ENCODE measurements around the gene FST. TPM values are rescaled to one million over a fixed set of nuclear protein-coding genes. Genes with fewer than 3 reads are reported as not detected.

FST gene
- total and polyA plus RNA-seq, 2 of the 13 experiments (the other 11 are each of a cell fraction or from before 2014, with no cell fraction given): 38.6 to 136 TPM

DNA sequence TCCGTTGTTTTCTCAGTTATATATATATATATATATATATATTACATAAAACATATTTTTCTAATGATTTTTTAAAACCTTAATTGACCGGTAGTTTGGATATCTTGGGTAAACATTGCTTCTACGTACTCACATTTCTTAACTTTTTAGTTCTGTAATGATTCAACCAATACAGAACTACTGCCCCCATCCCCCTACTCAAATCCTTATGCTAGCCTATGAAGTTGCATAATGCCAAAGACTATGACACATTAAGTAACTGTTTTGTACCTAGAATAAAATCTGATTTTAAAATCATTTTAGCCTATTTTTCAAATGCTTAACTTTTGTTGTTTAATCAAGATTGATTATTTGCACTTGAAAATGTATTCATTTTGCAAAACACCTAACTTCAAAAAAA is 4.4 kb upstream of the FST start:
- Histone ChIP-seq H3K27ac (ENCODE audit: extremely low read length, insufficient read depth, low read length) (peak overlapping the region; percentile 98), H3K36me3 (replicated peaks in 1 of 2; ENCODE audit: control insufficient read depth in 1 of 2, insufficient read depth in 2 of 2, low read length in 2 of 2) (no peaks in the 10 kb centered on the region), H3K4me1 (ENCODE audit: insufficient read depth, low read length) (peaks cover 57% of the 10 kb centered on the region), H3K9me3 (ENCODE audit: low read length) (no peaks in the 10 kb centered on the region), H4K20me1 (ENCODE audit: insufficient read depth, low read length) (no peaks in the 10 kb centered on the region), H3K9ac (ENCODE audit: insufficient read depth, low read depth, low read length) (0 out of 2 replicates have a peak overlapping the region, but pooled peaks have one; percentile 37), H3K4me2 (ENCODE audit: low read depth, low read length) (0 out of 2 replicates have a peak overlapping the region, but pooled peaks have one; percentile 10), H2AFZ (ENCODE audit: low read length) (no peak overlapping the region), H3K4me3 (replicated peaks in 1 of 3; ENCODE audit: insufficient read depth in 1 of 3, low read depth in 2 of 3, low read length in 3 of 3) (no peak overlapping the region; a peak in 1 of 6 replicates), H3K27me3 (ENCODE audit: control insufficient read depth in 1 of 2, insufficient read depth in 2 of 2, low read length in 2 of 2) (peaks cover 0 to 4% of the 10 kb centered on the region in 2 experiments; a peak in 1 of 5 replicates), H3K79me2 (ENCODE audit: insufficient read depth, low read length) (peaks cover 5% of the 10 kb centered on the region)
- no TSS peak for BruUV-seq (replicated peaks)
- ChIA-PET POLR2A (interaction anchor here (1.1 to 4.4 kb wide), 7 partner anchors 11 to 46 kb away, joined by 3 to 45 read pairs (median 4); no protein-coding TSS in a partner anchor), CTCF (ENCODE audit: low intra/inter-chr PET ratio, low total read pairs) (no interaction called here)
- in situ Hi-C loops (cut with HindIII; ENCODE audit: extremely low pct_ligation_motif_present, low pct_unique_long_range_greater_than_20kb): no loop called here
- intact Hi-C loops (cut with micrococcal nuclease; ENCODE audit: unreplicated experiment): loop anchor here (5.0 kb wide), 3 partner anchors 86 to 586 kb away; partner anchors contain the start of gene NDUFS4
- 35% methylated on average over 3 of the region's 3 CpGs for WGBS (ENCODE audit: low lambda C conversion rate)
- peak; percentile 56; the same call in 1 of the 2 replicates for TF ChIP-seq RARA (CRISPR knock-in tag; IDR thresholded peaks at IDR 0.05)
- no peak for TF ChIP-seq ZSCAN12 (CRISPR knock-in tag; IDR thresholded peaks at IDR 0.05)
- TF ChIP-seq CEBPG (CRISPR knock-in tag; IDR thresholded peaks at IDR 0.05): peak; percentile 73
- TF ChIP-seq ZNF251 (CRISPR knock-in tag; IDR thresholded peaks at IDR 0.05): no peak
- TF ChIP-seq, protein P1, sequence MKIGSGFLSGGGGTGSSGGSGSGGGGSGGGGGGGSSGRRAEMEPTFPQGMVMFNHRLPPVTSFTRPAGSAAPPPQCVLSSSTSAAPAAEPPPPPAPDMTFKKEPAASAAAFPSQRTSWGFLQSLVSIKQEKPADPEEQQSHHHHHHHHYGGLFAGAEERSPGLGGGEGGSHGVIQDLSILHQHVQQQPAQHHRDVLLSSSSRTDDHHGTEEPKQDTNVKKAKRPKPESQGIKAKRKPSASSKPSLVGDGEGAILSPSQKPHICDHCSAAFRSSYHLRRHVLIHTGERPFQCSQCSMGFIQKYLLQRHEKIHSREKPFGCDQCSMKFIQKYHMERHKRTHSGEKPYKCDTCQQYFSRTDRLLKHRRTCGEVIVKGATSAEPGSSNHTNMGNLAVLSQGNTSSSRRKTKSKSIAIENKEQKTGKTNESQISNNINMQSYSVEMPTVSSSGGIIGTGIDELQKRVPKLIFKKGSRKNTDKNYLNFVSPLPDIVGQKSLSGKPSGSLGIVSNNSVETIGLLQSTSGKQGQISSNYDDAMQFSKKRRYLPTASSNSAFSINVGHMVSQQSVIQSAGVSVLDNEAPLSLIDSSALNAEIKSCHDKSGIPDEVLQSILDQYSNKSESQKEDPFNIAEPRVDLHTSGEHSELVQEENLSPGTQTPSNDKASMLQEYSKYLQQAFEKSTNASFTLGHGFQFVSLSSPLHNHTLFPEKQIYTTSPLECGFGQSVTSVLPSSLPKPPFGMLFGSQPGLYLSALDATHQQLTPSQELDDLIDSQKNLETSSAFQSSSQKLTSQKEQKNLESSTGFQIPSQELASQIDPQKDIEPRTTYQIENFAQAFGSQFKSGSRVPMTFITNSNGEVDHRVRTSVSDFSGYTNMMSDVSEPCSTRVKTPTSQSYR (CRISPR knock-in tag; IDR thresholded peaks at IDR 0.05; ENCODE audit: borderline replicate concordance): peak; percentile 56; the same call in 1 of the 2 replicates
- TF ChIP-seq GATAD2A (CRISPR knock-in tag; IDR thresholded peaks at IDR 0.05): peak; percentile 45; the same call in 1 of the 2 replicates
- peak; percentile 18; the same call in 1 of the 2 replicates for TF ChIP-seq CEBPB (IDR thresholded peaks at IDR 0.05; ENCODE audit: borderline replicate concordance, low read depth, low read length)
- TF ChIP-seq, protein P2, sequence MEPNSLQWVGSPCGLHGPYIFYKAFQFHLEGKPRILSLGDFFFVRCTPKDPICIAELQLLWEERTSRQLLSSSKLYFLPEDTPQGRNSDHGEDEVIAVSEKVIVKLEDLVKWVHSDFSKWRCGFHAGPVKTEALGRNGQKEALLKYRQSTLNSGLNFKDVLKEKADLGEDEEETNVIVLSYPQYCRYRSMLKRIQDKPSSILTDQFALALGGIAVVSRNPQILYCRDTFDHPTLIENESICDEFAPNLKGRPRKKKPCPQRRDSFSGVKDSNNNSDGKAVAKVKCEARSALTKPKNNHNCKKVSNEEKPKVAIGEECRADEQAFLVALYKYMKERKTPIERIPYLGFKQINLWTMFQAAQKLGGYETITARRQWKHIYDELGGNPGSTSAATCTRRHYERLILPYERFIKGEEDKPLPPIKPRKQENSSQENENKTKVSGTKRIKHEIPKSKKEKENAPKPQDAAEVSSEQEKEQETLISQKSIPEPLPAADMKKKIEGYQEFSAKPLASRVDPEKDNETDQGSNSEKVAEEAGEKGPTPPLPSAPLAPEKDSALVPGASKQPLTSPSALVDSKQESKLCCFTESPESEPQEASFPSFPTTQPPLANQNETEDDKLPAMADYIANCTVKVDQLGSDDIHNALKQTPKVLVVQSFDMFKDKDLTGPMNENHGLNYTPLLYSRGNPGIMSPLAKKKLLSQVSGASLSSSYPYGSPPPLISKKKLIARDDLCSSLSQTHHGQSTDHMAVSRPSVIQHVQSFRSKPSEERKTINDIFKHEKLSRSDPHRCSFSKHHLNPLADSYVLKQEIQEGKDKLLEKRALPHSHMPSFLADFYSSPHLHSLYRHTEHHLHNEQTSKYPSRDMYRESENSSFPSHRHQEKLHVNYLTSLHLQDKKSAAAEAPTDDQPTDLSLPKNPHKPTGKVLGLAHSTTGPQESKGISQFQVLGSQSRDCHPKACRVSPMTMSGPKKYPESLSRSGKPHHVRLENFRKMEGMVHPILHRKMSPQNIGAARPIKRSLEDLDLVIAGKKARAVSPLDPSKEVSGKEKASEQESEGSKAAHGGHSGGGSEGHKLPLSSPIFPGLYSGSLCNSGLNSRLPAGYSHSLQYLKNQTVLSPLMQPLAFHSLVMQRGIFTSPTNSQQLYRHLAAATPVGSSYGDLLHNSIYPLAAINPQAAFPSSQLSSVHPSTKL (CRISPR knock-in tag; IDR thresholded peaks at IDR 0.05): peak; percentile 32; the same call in 1 of the 2 replicates
- TF ChIP-seq EP300 (IDR thresholded peaks at IDR 0.05; ENCODE audit: low read depth in 2 of 2, low read length in 2 of 2): peak in 1 of 2 experiments; percentile 55; a peak in 2 of 4 replicates
- no peak for TF ChIP-seq EP300 (CRISPR knock-in tag; IDR thresholded peaks at IDR 0.05; ENCODE audit: borderline replicate concordance)
- no peak for DNase-seq (ENCODE audit: low spot score)
- no peak for ATAC-seq
- FAIRE-seq: no peak

Data from HepG2 (cell line).